Measurements from ENCODE around the gene TELO2.

The TELO2 gene

GRCh38 chr16:1556254-1556653 lies 63.1 kb downstream of the TELO2 start:
- DNase-seq (ENCODE audit: low read depth) = no peak

GRCh38 chr16:1557074-1557473 lies 63.9 kb downstream of the TELO2 start:
- DNase-seq (ENCODE audit: low read depth) = no peak

GRCh38 chr16:1557576-1557975 lies 64.4 kb downstream of the TELO2 start:
- DNase-seq (ENCODE audit: low read depth) = no peak

GRCh38 chr16:1559446-1559975 lies 66.4 kb downstream of the TELO2 start:
- no peak for DNase-seq (ENCODE audit: low read depth)
